ENCODE data around the gene AGO4.
"Not testable (repeated sequence)": the region's sequence is repeated elsewhere in the genome, so short reads cannot be mapped to it uniquely, and the experiment has no call there.

AGO4 gene

DNA sequence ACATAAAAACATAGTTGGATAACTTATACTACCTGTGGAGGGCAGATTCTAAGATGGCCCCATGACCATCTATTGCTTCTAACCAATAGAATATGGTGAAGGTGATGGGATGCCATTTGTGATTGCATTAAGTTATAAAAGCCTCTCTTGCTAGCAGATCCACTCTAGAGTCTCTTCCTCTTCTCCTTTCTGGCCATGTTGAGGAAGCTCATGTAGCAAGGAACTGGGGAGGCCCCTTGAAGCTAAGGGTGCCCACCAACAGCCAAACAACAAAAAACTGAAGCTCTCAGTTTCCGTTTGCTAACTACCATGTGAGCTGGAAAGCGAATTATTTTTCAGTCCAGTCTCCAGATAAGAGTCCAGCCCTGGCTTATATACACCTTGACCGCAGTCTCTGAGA, 59.2 kb downstream of the AGO4 start:
- Histone ChIP-seq H3K27ac (ENCODE audit: low read depth, low read length, poor library complexity, severe bottlenecking) (no peak overlapping the region), H3K4me2 (ENCODE audit: low read length) (no peak overlapping the region), H3F3A (ENCODE audit: insufficient read depth, low read length) (no peaks in the 10 kb centered on the region), H3K9me2 (ENCODE audit: low read depth, low read length) (no peaks in the 10 kb centered on the region), H3K79me2 (ENCODE audit: insufficient read depth, low read length) (no peaks in the 10 kb centered on the region), H3K4me3 (ENCODE audit: low read depth, low read length, poor library complexity, severe bottlenecking) (no peak overlapping the region), H2AFZ (ENCODE audit: low read length) (no peak overlapping the region), H3K9ac (ENCODE audit: low read length) (no peak overlapping the region), H3K9me3 (ENCODE audit: low read length) (no peaks in the 10 kb centered on the region), H3K36me3 (ENCODE audit: insufficient read depth, low read length) (no peaks in the 10 kb centered on the region), H4K20me1 (ENCODE audit: insufficient read depth, low read length) (no peaks in the 10 kb centered on the region), H3K27me3 (ENCODE audit: insufficient read depth, low read length) (no peaks in the 10 kb centered on the region), H3K4me1 (ENCODE audit: insufficient read depth, low read length, severe bottlenecking) (no peaks in the 10 kb centered on the region)
- TF ChIP-seq EZH2 (IDR thresholded peaks at IDR 0.05; ENCODE audit: borderline replicate concordance, low read length) (no peak), CTCF (IDR thresholded peaks at IDR 0.05; ENCODE audit: low read length) (no peak)

GRCh38 chr1:35869245-35869950, 61.6 kb downstream of the AGO4 start:
- H3K27ac ChIP-seq (ENCODE audit: low read depth, low read length, poor library complexity, severe bottlenecking); H3K4me3 ChIP-seq (ENCODE audit: low read depth, low read length, poor library complexity, severe bottlenecking); H2AFZ ChIP-seq (ENCODE audit: low read length); H3K4me1 ChIP-seq (ENCODE audit: insufficient read depth, low read length, severe bottlenecking); H3K9ac ChIP-seq (ENCODE audit: low read length); H3K79me2 ChIP-seq (ENCODE audit: insufficient read depth, low read length); H3K9me3 ChIP-seq (ENCODE audit: low read length); H3K9me2 ChIP-seq (ENCODE audit: low read depth, low read length); H3K36me3 ChIP-seq (ENCODE audit: insufficient read depth, low read length); H4K20me1 ChIP-seq (ENCODE audit: insufficient read depth, low read length); H3K4me2 ChIP-seq (ENCODE audit: low read length); H3F3A ChIP-seq (ENCODE audit: insufficient read depth, low read length); H3K27me3 ChIP-seq (ENCODE audit: insufficient read depth, low read length): not testable (repeated sequence)

DNA sequence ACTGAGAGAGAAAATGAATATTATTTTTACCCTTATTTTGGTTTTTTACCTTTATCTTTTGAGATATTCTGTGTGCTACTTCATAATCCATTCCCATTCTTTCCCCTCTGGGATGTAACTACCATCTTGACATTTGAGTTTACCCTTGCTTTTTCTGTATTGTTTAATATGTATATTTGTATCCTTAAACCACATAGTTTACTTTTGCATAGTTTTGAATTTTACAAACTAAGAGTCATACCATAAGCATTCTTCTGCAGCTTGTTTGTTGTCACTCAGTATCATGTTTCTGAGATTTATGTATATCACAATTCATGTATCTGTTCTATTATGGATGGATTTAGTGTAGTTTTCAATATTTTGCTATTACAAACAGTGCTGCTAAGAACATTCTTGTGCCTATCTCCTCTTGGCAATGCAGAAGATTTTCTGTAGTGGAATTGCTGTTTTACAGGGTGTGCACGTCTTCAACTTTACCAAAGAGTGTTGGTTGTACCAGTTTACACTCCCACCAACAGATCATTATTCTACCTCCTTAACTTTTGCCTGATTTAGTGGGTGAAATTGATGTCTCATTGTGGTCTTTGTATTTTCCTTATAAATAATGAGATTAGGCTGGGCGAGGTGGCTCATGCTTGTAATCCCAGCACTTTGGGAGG, 63.0 kb downstream of the AGO4 start:
- H3K27me3 ChIP-seq (ENCODE audit: insufficient read depth, low read length) = no peaks in the 10 kb centered on the region
- H4K20me1 ChIP-seq (ENCODE audit: insufficient read depth, low read length) = no peaks in the 10 kb centered on the region
- no peak overlapping the region for H2AFZ ChIP-seq (ENCODE audit: low read length)
- TF ChIP-seq EZH2 (IDR thresholded peaks at IDR 0.05; ENCODE audit: borderline replicate concordance, low read length) (no peak), CTCF (IDR thresholded peaks at IDR 0.05; ENCODE audit: low read length) (no peak)
- H3K27ac ChIP-seq (ENCODE audit: low read depth, low read length, poor library complexity, severe bottlenecking) = no peak overlapping the region
- H3K4me1 ChIP-seq (ENCODE audit: insufficient read depth, low read length, severe bottlenecking) = no peaks in the 10 kb centered on the region
- no peaks in the 10 kb centered on the region for H3F3A ChIP-seq (ENCODE audit: insufficient read depth, low read length)
- H3K9me2 ChIP-seq (ENCODE audit: low read depth, low read length) = no peaks in the 10 kb centered on the region
- no peaks in the 10 kb centered on the region for H3K79me2 ChIP-seq (ENCODE audit: insufficient read depth, low read length)
- H3K9me3 ChIP-seq (ENCODE audit: low read length) = no peaks in the 10 kb centered on the region
- H3K9ac ChIP-seq (ENCODE audit: low read length) = no peak overlapping the region
- H3K4me3 ChIP-seq (ENCODE audit: low read depth, low read length, poor library complexity, severe bottlenecking) = no peak overlapping the region
- H3K4me2 ChIP-seq (ENCODE audit: low read length) = no peak overlapping the region
- no peaks in the 10 kb centered on the region for H3K36me3 ChIP-seq (ENCODE audit: insufficient read depth, low read length)
